ENCODE results near the gene DPP6. TPM values are rescaled to one million over a fixed set of nuclear protein-coding genes. Genes with fewer than 3 reads are reported as not detected.
"Not testable (repeated sequence)": the region's sequence is repeated elsewhere in the genome, so short reads cannot be mapped to it uniquely, and the experiment has no call there.

DPP6 gene
- total RNA-seq, 1 donor from 2014 or later = not detected

DNA sequence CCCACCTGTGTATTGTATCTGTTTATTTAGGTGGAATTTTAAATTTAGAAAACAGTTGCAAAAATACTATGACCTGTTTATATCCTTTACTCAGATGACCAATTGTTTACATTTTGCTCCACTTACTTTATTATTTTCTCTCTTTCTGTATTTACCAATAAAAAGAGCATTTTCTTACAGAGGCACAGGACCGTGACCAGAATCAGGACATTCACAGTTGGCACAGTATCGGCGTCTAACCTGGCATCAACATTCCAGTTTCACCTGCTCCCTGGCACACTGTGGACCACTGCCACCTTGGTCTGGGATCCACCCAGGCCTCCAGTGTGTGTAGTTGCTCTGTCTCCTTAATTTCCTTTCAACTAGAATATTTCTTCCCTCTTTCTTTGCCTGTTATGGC, 39.9 kb downstream of the DPP6 start:
- not testable (repeated sequence) for H3K9me3 Mint-ChIP-seq (ENCODE audit: unreplicated experiment); H3K4me1 Mint-ChIP-seq (ENCODE audit: low read depth, unreplicated experiment); H3K4me3 Mint-ChIP-seq (ENCODE audit: unreplicated experiment); DNase-seq; H3K27ac Mint-ChIP-seq (ENCODE audit: unreplicated experiment); H3K27me3 Mint-ChIP-seq (ENCODE audit: unreplicated experiment); H3K36me3 Mint-ChIP-seq (ENCODE audit: unreplicated experiment)

DNA sequence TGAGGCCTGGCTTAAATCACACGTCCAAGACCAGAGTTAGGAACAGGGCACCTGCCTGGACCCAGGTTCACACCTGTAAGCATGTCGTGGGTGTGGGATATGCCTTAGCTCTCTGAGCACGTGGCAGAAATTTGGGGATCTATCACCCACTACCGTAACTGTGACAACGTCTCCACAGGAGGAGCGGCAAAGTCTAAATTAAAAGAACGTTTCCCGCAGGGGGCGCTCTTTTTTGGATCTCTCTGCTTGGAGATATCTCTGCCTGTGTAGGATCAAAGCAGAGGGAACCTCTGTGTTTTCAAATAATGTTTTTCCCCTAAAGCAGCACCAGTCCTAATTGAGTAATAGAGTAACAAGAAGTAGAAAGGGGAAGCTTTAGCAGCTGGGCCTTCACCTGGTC, 43.0 kb downstream of the DPP6 start:
- not testable (repeated sequence) for H3K4me3 Mint-ChIP-seq (ENCODE audit: unreplicated experiment); H3K4me1 Mint-ChIP-seq (ENCODE audit: low read depth, unreplicated experiment); H3K27me3 Mint-ChIP-seq (ENCODE audit: unreplicated experiment)

DNA sequence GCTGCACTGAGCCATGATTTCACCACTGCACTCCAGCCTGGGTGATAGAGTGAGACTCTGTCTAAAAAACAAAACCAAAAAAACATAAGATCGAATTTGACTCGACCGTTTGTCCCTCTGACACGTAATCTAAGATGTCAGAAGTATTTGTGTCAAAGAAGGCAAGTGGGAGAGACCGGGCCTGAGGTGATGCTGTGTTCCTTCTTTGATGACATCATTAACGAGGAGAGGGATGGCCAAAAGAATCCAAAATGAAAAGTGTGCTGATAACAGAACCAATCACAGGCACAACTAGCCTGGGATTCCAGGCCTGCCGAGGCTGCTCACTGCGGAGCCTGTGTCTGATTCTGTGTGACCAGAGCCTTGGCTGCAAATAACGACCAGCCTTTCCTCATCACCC, 52.9 kb downstream of the DPP6 start:
- not testable (repeated sequence) for DNase-seq; H3K9me3 Mint-ChIP-seq (ENCODE audit: unreplicated experiment); H3K36me3 Mint-ChIP-seq (ENCODE audit: unreplicated experiment); H3K4me3 Mint-ChIP-seq (ENCODE audit: unreplicated experiment); H3K4me1 Mint-ChIP-seq (ENCODE audit: low read depth, unreplicated experiment); H3K27ac Mint-ChIP-seq (ENCODE audit: unreplicated experiment); H3K27me3 Mint-ChIP-seq (ENCODE audit: unreplicated experiment)

More for the DNA sequence above, 43.0 kb downstream of the DPP6 start:
- not testable (repeated sequence) for H3K27ac Mint-ChIP-seq (ENCODE audit: unreplicated experiment); H3K9me3 Mint-ChIP-seq (ENCODE audit: unreplicated experiment); DNase-seq; H3K36me3 Mint-ChIP-seq (ENCODE audit: unreplicated experiment)

DNA sequence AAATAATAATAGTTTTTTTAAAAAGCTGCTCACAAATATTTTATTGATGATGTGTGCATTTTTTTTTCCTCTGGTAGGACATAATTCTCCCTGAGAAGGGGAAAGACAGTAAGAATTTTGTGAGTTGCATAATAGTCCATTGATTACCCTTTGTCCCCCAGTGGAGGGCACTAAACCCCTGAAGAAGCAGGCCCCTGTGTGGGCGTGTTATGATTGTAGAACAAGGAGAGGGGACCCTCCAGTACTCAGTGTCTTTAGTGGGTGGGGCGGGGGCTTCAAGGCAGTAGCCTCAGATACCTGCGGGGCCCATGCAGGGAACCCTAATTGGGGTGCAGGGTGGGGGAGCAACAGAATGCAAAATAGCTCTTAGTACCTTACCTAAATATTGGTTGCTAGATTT, 57.4 kb downstream of the DPP6 start:
- H3K27me3 Mint-ChIP-seq (ENCODE audit: unreplicated experiment); H3K27ac Mint-ChIP-seq (ENCODE audit: unreplicated experiment); H3K4me1 Mint-ChIP-seq (ENCODE audit: low read depth, unreplicated experiment); H3K9me3 Mint-ChIP-seq (ENCODE audit: unreplicated experiment); H3K4me3 Mint-ChIP-seq (ENCODE audit: unreplicated experiment); DNase-seq; H3K36me3 Mint-ChIP-seq (ENCODE audit: unreplicated experiment): not testable (repeated sequence)

DNA sequence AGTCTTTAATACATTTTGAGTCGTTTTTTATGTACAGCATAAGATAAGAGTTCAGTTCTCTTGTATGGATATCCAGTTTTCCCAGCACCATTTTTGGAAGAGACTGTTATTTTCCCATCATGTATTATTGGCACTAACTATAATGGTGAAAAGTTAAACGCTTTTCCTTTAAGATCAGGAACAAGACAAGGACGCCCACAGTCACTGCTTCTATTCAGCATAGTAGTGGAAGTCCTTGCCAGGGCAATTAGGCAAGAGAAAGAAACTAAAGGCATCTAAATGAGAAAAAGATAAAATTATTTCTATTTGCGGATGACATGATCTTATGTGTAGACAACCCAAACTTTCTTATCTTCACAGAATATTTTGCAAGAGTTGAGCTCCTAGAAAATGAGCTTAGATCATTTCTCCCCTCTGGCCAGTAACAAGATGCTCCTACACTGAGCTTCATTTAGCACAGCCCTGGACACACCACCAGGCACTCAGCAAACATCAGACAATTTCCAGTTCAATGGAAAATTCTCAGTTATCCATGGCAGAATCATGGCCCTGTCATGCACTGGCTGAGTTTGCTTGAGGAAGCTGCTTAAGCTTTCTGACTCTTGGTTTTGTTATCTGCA, 61.6 kb downstream of the DPP6 start:
- H3K27me3 Mint-ChIP-seq (ENCODE audit: unreplicated experiment); DNase-seq; H3K4me3 Mint-ChIP-seq (ENCODE audit: unreplicated experiment); H3K36me3 Mint-ChIP-seq (ENCODE audit: unreplicated experiment); H3K27ac Mint-ChIP-seq (ENCODE audit: unreplicated experiment); H3K4me1 Mint-ChIP-seq (ENCODE audit: low read depth, unreplicated experiment); H3K9me3 Mint-ChIP-seq (ENCODE audit: unreplicated experiment): not testable (repeated sequence)

DNA sequence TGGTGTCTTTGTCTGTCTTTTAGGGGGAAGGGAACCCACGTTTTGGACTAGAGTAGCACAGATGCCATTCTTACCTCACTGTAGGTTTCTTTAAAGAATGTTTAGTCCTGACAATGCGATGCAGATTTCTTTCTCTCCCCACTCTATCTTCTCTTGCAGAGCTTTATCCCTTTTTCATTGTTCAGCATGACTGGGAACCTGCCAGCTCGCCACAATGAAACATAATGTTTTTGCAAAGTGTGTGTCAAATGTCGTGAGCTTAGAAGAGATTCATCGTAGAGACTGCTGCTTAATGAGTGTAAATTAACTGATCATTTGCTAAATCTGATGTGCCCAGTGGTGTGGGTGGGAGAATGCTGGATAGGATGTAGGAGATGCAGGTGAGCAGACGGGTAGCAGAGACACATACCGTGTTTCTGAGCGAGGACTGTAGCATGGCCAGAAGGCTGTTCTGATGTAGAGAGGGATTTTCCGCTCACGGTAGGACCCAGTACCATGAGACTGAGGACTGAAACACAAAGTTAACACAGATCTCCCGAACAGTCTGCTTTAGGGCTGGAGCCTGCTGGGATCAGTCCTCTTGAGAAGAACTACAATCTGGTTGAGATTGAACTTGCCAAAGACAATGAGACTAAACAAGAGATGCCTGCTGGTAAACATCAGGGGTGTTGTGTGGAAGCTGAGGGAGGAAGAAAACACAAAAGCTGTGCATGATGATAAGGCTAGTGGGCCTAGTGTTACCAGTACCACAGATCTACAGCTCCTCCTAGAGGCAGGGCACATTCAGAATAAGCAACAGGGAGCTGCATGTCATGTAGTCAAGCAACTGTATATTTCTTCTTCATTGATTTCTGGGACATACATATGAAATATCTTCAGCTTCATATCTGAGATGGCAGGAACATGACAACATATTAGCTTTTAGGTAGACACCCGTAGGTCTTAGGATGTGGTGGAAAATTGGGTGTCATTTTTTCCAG, 65.5 kb downstream of the DPP6 start:
- H3K4me1 Mint-ChIP-seq (ENCODE audit: low read depth, unreplicated experiment); H3K36me3 Mint-ChIP-seq (ENCODE audit: unreplicated experiment); H3K27ac Mint-ChIP-seq (ENCODE audit: unreplicated experiment); H3K4me3 Mint-ChIP-seq (ENCODE audit: unreplicated experiment); H3K27me3 Mint-ChIP-seq (ENCODE audit: unreplicated experiment); H3K9me3 Mint-ChIP-seq (ENCODE audit: unreplicated experiment); DNase-seq: not testable (repeated sequence)

DNA sequence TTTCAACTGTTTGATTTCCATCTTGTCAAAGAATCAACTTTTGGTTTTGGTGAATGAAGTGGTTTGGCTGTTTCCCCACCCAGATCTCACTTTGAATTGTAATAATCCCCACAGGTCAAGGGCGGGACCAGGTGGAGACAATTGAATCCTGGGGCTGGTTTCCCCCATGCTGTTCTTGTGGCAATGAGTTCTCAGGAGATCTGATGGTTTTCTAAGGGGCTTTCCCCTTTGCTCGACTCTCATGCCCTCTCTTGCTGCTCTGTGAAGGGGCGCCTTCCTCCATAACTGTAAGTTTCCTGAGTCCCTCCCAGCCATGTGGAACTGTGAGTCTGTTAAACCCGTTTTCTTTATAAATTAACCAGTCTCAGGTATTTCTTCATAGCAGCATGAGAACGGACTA, 68.6 kb downstream of the DPP6 start:
- peaks cover 11% of the 10 kb centered on the region for H3K9me3 Mint-ChIP-seq (ENCODE audit: unreplicated experiment)
- DNase-seq; H3K27me3 Mint-ChIP-seq (ENCODE audit: unreplicated experiment); H3K27ac Mint-ChIP-seq (ENCODE audit: unreplicated experiment); H3K4me3 Mint-ChIP-seq (ENCODE audit: unreplicated experiment); H3K36me3 Mint-ChIP-seq (ENCODE audit: unreplicated experiment); H3K4me1 Mint-ChIP-seq (ENCODE audit: low read depth, unreplicated experiment): not testable (repeated sequence)

DNA sequence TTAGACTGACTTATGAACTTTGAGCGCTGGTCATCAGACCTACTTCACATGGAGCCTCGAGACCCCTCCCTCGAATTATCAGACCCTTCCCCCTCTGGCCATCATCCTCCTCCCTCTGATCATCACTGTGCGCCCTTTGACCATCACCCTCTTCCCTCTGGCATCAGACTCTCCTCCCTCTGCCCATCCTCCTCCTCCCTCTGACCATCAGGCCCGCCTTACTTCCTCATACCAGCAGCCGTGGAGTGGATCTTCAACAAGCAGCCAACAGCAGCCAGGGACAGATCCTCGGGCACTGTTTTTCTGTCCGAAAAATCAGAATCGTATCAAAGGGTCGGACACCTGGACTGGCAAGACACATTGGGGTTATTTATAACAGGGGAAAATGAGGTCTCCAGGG, 70.5 kb downstream of the DPP6 start:
- not testable (repeated sequence) for H3K27ac Mint-ChIP-seq (ENCODE audit: unreplicated experiment); H3K36me3 Mint-ChIP-seq (ENCODE audit: unreplicated experiment); DNase-seq; H3K4me3 Mint-ChIP-seq (ENCODE audit: unreplicated experiment); H3K27me3 Mint-ChIP-seq (ENCODE audit: unreplicated experiment); H3K4me1 Mint-ChIP-seq (ENCODE audit: low read depth, unreplicated experiment)
- H3K9me3 Mint-ChIP-seq (ENCODE audit: unreplicated experiment) = peaks cover 11% of the 10 kb centered on the region

DNA sequence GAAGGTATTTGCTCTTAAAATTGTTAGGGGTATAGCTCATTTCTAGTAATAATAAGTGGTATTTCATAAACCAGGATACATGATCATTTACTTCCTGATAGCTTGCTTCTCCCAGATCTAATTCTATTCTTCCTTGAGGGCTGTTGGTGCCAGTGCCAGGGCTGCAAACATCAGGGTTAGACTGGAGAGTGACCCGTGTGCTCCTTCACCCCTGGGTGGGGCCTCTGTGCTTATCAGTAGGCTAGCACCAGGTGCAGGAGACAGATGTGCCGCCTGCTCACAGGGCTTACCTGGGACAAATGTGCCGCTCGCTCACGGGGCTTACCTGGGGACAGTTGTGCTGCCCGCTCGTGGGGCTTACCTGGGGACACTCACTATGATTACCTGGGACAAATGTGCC, 71.2 kb downstream of the DPP6 start:
- H3K27me3 Mint-ChIP-seq (ENCODE audit: unreplicated experiment); DNase-seq; H3K36me3 Mint-ChIP-seq (ENCODE audit: unreplicated experiment); H3K27ac Mint-ChIP-seq (ENCODE audit: unreplicated experiment); H3K4me1 Mint-ChIP-seq (ENCODE audit: low read depth, unreplicated experiment); H3K4me3 Mint-ChIP-seq (ENCODE audit: unreplicated experiment): not testable (repeated sequence)
- peaks cover 11% of the 10 kb centered on the region for H3K9me3 Mint-ChIP-seq (ENCODE audit: unreplicated experiment)

DNA sequence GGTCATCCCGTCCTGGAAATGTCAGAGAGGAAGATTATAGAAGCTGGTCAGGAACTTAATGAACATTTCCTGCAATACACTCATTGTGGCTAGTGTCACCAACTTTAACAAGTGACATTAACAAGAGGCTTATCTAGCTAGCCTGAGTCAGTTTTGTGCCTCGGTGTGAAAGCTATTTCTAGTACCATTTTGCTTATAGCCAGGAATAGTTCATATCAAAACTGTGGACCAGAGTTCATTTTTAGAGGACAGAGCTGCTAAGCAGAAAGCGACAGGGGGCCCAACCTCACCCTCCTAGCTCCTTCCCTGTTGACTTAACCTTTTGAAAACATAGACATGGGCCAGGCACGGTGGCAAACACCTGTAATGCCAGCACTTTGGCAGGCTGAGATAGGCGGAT, 76.9 kb downstream of the DPP6 start:
- H3K4me1 Mint-ChIP-seq (ENCODE audit: low read depth, unreplicated experiment); H3K4me3 Mint-ChIP-seq (ENCODE audit: unreplicated experiment); H3K9me3 Mint-ChIP-seq (ENCODE audit: unreplicated experiment); DNase-seq; H3K27me3 Mint-ChIP-seq (ENCODE audit: unreplicated experiment); H3K27ac Mint-ChIP-seq (ENCODE audit: unreplicated experiment); H3K36me3 Mint-ChIP-seq (ENCODE audit: unreplicated experiment): not testable (repeated sequence)

DNA sequence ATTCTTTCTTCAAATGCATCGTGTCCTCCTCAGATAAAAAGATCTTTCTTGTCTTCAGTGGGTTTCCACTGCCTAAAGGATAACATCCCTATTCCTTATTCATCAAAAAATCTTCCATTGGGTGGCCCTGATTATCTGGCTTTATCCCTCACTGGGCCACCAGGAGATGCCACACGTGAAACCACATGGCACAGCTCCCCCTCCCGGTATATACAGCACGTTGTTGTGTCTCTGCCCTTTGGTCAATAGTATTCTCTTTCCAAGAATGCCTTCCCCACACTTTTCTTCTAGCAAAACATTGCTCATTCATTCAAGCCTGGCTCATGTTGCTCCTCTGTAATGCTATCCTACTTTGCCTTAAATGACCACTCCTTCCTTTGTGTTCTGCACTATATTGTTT, 80.4 kb downstream of the DPP6 start:
- H3K9me3 Mint-ChIP-seq (ENCODE audit: unreplicated experiment); H3K27ac Mint-ChIP-seq (ENCODE audit: unreplicated experiment); H3K36me3 Mint-ChIP-seq (ENCODE audit: unreplicated experiment); H3K4me3 Mint-ChIP-seq (ENCODE audit: unreplicated experiment); H3K27me3 Mint-ChIP-seq (ENCODE audit: unreplicated experiment); DNase-seq; H3K4me1 Mint-ChIP-seq (ENCODE audit: low read depth, unreplicated experiment): not testable (repeated sequence)

DNA sequence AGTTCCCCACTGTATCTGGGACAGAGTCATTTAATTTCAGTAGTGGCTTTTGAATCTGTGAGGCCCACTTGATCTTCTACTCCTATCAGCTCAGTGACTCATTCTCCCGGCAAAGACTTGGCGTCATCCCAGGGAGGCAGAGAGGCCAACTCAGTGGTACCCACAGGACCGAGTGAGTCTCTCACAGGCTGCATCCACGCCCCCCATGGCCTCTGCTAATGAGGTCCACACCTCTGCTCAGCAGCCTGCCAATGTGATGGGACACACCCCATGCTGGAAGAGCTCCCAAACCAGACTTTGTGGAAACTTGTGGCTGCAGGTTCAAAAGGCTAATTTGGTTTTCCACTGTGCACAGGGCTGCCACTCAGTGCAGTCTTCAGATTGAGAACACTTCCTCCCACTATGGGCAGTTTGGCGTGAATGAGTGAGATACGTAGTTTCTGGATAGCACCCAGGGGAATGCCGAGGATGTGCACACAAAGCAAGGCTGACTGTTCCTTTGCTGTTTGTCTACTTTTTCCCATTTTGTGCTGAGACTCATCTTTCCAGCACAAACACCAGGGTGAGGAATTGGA, 81.6 kb downstream of the DPP6 start:
- not testable (repeated sequence) for H3K27ac Mint-ChIP-seq (ENCODE audit: unreplicated experiment); H3K4me1 Mint-ChIP-seq (ENCODE audit: low read depth, unreplicated experiment); H3K36me3 Mint-ChIP-seq (ENCODE audit: unreplicated experiment); H3K27me3 Mint-ChIP-seq (ENCODE audit: unreplicated experiment); DNase-seq; H3K4me3 Mint-ChIP-seq (ENCODE audit: unreplicated experiment); H3K9me3 Mint-ChIP-seq (ENCODE audit: unreplicated experiment)

Data from glutamatergic neuron (in vitro differentiated cells).